Stimulated activated effector memory CD8-positive, alpha-beta T cell treated with anti-CD3 and anti-CD28 coated beads, Interleukin-12 subunit alpha, Interleukin-12 subunit beta, amount 100 ng/mL, for 72 hours (primary cell): ENCODE data around the gene MTSS2.

Source experiments
- ATAC-seq: fragments of 150-1000 bp; cut with Tn5 transposase; 2 replicates; pipeline ENCODE4 v1.10.0; 2021
- DNase-seq, 2 donors: peaks; one replicate each; pipeline ENCODE4 v3.0.0; 2021 to 2022; ENCODE audit warnings: low spot score in 2 of 2
- H3K27ac Mint-ChIP-seq: one replicate; pipeline ENCODE4 v1.8.0; 2022; ENCODE audit warnings: mild to moderate bottlenecking, mixed read lengths
- H3K36me3 Mint-ChIP-seq: one replicate; pipeline ENCODE4 v1.8.0; 2022; ENCODE audit warnings: mild to moderate bottlenecking, mixed read lengths
- H3K4me1 Mint-ChIP-seq: one replicate; pipeline ENCODE4 v1.8.0; 2022; ENCODE audit warnings: mixed read lengths
- H3K4me3 Mint-ChIP-seq: one replicate; pipeline ENCODE4 v1.8.0; 2022; ENCODE audit warnings: mild to moderate bottlenecking, mixed read lengths
- H3K9me3 Mint-ChIP-seq: one replicate; pipeline ENCODE4 v1.8.0; 2022; ENCODE audit warnings: mixed read lengths

The MTSS2 gene

DNA sequence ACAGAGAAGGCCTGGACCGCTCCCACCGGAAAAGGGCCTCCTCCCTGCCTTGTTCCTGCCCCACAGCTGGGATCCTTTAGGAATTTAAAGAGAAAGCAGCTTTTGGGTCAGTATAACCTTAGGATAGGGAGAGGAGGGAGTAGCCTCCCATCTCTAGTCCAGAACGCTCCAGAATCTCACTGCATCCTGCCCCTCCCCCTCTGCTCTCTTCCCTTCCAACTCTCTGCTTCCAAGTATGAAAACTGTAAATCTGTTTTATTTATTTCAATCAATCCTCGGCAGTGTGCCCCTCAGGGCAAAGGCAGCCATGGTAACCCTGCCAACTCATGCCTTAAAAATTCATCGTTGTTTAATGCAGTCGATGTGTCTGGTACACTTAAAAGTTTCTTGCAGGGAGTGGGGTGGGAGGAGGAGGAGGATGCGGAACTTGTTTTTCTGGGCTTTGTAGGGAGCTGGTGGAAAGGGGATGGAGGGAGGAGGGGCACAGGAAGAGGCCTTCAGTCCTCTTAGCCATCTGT lies 21.2 kb upstream of the MTSS2 start:
- Mint-ChIP-seq H3K9me3 (no peaks in the 10 kb centered on the region), H3K4me3 (no peak overlapping the region), H3K4me1 (peaks cover 5% of the 10 kb centered on the region), H3K27ac (peak overlapping the region; percentile 69), H3K36me3 (peaks cover 14% of the 10 kb centered on the region)
- DNase-seq (no peak), ATAC-seq (no peak)

DNA sequence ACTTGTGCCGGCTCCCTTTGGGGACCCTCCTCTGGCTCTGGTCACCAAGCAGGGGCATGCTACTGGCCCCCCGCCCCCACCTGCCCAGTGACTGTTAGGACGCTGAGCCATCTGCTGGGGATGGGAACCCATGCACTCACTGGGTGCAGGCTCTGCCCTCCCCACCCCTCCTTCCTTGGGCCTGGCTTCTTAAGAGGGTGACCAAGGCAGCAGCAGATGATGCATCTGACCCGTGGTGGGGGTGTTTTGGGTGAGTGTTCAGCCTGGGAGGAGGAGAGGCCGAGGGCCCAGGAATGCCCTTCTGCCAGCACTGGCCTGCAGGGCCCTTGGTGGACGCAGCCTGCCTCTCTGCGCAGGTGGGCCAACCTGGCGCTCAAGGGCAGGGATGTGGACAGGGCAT lies 19.2 kb upstream of the MTSS2 start:
- ATAC-seq (no peak), DNase-seq (no peak)
- Mint-ChIP-seq H3K27ac (no peak overlapping the region), H3K4me3 (no peak overlapping the region), H3K36me3 (peaks cover 15% of the 10 kb centered on the region), H3K4me1 (peaks cover 6% of the 10 kb centered on the region), H3K9me3 (no peaks in the 10 kb centered on the region)

DNA sequence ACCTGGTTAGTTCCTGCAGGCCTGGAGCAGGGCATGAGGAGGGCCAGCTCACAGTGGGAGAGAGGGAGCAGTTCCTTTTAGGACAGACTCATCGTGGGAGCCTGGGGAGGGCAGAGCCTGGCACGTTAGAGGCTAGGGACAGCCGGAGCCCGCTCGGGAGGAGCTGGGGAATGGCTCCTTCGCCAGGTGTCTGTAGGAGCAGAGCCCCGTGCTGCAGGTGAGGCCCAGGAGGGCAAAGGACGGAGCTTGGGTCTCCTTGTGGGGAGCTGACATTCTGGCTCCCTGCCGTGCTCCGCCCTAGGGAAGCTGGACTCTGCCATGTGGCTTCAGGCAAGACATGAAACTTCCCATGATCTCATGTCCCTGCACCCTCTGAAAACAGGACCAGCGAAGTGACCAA lies 18.7 kb upstream of the MTSS2 start:
- DNase-seq (no peak), ATAC-seq (no peak)
- peak overlapping the region; percentile 56 for H3K27ac Mint-ChIP-seq
- peaks cover 15% of the 10 kb centered on the region for H3K36me3 Mint-ChIP-seq
- H3K4me1 Mint-ChIP-seq, result peaks cover 6% of the 10 kb centered on the region
- no peak overlapping the region for H3K4me3 Mint-ChIP-seq
- H3K9me3 Mint-ChIP-seq, result no peaks in the 10 kb centered on the region

DNA sequence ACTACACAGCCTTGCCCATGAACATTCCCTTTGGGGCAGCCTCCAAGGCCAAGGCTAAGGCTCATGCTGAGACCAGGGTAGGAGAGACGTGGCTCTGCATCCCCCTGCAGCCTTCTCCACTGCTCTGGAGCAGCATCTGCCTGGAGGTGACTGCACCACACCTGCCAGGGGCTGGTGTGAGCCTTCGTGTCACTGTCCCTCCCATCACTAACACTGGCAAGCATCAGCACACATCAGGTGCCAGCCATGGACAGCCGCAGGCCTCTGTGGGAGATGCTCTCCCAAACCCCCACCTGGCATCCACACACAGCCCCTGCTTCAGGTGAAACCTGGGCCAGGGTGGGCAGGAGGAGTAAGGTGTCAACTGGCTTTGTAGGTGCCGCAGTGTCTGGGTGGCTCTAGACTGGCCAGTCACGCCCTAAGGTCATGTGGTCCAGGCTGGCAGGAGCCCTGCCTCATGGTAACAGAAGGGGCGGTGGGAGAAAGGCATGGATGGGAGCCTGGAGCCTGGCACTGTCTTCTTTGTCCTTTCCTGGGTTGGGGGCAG lies 18.1 kb upstream of the MTSS2 start:
- Mint-ChIP-seq H3K9me3 (no peaks in the 10 kb centered on the region), H3K27ac (peak overlapping the region; percentile 56), H3K36me3 (peaks cover 20% of the 10 kb centered on the region), H3K4me3 (no peak overlapping the region), H3K4me1 (peaks cover 10% of the 10 kb centered on the region)
- no peak for ATAC-seq
- DNase-seq, result no peak

DNA sequence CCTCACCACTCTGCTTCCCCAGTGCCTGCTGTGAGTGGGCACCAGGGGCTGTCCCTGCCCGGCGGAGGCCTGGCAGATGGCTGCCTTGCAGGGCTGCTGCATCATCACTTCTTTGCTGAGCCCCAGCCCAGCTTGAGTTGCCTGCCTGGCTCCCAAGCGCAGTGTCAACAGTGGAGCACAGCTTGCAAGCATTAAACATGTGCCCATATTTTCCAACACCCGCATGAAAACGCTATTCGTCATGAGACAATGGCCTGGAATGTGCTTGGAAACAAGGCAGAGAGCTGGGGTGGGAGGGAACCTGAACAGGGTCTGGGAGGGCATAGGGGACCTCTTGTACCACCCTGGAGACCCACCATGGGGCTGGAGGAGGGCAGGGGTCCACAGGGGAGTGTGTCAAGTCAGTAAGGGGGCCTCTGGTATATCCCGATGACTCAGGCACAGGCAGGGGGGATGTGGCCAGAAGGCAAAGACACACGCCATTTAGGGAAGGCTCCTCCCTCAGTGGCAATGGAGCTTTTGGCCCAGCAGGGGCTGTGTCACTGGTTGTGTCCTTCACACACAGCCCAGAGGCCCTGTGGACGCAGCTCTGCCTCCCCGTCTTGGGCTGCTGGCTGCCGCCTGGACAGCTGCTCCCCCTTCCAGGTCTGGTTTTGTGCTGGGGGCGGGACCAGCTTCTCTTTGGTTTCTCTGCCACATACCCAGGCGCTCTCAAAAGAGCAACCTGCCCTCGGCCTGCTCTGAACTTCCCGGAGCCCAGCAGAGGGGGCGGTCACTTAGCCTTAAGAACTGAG lies 17.4 kb upstream of the MTSS2 start:
- H3K36me3 Mint-ChIP-seq, result peaks cover 20% of the 10 kb centered on the region
- peaks cover 12% of the 10 kb centered on the region for H3K4me1 Mint-ChIP-seq
- H3K27ac Mint-ChIP-seq, result peak overlapping the region; percentile 85
- no peak for ATAC-seq
- no peak for DNase-seq
- H3K4me3 Mint-ChIP-seq, result no peak overlapping the region
- no peaks in the 10 kb centered on the region for H3K9me3 Mint-ChIP-seq

DNA sequence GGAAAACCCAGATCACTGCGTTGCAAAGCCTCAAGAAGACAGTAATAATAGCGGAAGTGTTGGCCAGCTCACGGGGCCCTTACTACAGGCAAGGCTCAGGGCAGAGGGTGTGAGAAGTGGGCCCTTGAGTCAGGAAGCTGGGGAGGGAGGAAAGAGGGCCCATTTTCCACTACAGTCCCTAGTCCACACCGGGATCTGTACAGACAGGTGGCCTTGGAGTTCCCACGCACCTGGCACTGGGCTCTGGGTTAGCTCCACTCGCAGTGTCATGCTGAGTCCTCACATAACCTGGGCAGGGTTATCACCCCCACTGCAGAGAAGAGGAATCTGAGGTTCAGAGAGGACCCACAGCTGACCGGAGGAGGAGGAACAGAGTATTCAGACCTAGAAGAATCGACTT lies 16.8 kb upstream of the MTSS2 start:
- Mint-ChIP-seq H3K4me1 (peaks cover 12% of the 10 kb centered on the region), H3K9me3 (no peaks in the 10 kb centered on the region), H3K36me3 (peaks cover 15% of the 10 kb centered on the region), H3K4me3 (no peak overlapping the region), H3K27ac (peak overlapping the region; percentile 85)
- ATAC-seq, result no peak
- no peak for DNase-seq

DNA sequence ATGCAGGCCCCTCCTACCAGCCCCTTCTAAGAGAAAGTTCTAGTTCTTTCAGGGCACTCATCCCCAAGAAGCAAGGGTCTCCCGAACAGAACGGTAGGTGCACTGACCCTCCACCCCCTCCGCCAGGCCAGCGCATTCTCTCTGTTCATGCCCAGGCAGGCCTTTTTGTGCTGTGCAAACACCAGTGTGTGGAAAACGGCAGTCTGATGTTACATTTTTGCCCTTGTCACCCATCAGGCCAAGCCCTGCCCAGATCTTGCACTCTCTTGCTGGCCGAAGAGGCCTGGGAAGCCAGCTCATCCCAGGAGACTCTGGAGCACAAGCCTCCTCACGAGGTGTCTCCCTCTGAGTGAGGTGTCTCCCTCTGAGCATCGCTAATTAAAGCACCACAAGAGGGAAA lies 16.1 kb upstream of the MTSS2 start:
- DNase-seq (no peak), ATAC-seq (no peak)
- Mint-ChIP-seq H3K4me1 (peaks cover 13% of the 10 kb centered on the region), H3K27ac (peak overlapping the region; percentile 85), H3K36me3 (peaks cover 12% of the 10 kb centered on the region), H3K4me3 (no peak overlapping the region), H3K9me3 (no peaks in the 10 kb centered on the region)

DNA sequence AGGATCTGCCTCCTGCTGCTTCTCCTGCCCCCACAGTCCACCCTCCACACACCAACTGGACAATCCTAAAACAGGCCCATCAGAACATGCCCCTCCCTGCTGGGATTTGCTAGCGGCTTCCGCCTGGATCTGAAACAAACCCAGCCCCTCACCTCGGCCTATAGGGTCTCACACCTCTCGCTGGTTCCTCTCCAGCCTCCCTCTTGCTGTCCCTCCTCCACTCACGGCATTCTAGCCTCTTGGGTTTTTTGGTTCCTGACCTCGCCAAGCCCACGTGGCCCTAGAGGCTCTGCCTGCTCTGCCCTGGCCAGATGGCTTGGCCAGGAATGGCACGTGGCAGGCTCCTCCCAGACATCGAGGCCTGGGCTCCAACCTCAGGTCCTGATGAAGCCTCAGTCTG lies 15.7 kb upstream of the MTSS2 start:
- Mint-ChIP-seq H3K36me3 (peaks cover 12% of the 10 kb centered on the region), H3K27ac (peak overlapping the region; percentile 85), H3K9me3 (no peaks in the 10 kb centered on the region), H3K4me1 (peaks cover 17% of the 10 kb centered on the region), H3K4me3 (no peak overlapping the region)
- ATAC-seq (no peak), DNase-seq (no peak)

DNA sequence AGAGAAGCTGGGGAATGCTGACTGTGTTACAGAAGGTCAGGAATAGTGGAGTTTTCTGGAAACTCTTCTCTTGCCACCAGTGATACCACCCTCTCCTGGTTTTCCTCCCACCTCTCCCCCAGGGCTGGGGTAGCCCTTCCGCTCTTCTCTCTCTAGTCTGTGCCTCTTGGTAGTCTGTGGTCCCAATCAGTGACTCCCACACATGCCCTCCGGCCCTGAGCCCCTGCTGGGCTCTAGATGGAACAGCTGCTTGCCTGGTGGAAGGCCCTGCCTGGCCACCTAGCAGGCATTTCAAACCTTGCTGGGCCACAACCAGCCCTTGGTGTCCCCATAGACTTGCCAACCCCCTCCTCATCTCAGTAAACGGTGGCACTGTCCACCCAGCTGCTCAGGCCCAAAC lies 15.2 kb upstream of the MTSS2 start:
- no peak for DNase-seq
- H3K27ac Mint-ChIP-seq, result peak overlapping the region; percentile 85
- no peak for ATAC-seq
- H3K9me3 Mint-ChIP-seq, result no peaks in the 10 kb centered on the region
- no peak overlapping the region for H3K4me3 Mint-ChIP-seq
- peaks cover 12% of the 10 kb centered on the region for H3K36me3 Mint-ChIP-seq
- H3K4me1 Mint-ChIP-seq, result peaks cover 20% of the 10 kb centered on the region

DNA sequence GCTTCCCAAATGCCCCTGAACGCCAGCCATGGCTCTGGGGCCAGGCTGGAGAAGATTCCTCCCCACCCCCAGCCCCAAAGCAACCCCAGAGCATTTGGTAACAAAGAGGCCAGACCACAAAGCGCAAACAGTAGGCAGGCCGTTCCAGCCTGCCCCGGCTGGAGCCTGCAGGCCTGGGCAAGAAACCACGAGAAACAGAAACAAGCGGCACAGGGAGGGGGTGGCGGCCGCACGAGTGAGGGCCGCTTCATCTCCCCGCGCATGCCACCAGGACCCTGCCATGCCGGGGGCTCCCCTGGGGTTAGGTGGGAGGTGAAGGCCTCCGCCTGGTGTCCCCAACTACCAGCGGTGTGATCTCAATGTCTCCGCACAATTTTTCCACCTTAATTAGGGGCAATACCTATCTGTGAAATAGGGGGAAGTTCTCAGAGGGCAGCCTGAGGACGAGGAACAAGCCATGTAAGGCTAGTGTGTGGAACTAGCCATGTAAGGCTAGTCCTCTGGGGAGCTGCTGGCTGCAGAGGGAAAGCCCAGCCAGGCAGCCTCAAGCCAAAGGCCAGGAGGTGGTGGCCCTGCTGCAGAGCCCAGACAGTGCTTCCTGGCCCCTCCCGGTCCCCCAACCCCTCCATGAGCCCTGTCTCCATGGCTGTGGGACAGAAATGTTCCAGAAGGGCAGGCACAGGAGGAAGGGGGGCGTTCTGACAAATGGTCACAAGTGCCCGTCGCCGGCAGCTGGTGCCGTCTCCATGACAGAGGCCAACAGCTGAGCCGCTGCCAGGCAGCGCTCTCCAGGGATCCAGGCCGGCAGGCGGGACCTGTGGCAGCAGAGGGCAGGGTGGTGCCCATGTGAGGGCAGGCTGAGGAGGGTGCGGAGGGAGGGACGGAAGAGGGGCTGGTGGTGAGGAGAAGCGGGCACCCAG lies 14.5 kb upstream of the MTSS2 start:
- DNase-seq (no peak), ATAC-seq (no peak)
- Mint-ChIP-seq H3K4me3 (no peak overlapping the region), H3K9me3 (no peaks in the 10 kb centered on the region), H3K27ac (peak overlapping the region; percentile 85), H3K36me3 (peaks cover 12% of the 10 kb centered on the region), H3K4me1 (peaks cover 27% of the 10 kb centered on the region)

DNA sequence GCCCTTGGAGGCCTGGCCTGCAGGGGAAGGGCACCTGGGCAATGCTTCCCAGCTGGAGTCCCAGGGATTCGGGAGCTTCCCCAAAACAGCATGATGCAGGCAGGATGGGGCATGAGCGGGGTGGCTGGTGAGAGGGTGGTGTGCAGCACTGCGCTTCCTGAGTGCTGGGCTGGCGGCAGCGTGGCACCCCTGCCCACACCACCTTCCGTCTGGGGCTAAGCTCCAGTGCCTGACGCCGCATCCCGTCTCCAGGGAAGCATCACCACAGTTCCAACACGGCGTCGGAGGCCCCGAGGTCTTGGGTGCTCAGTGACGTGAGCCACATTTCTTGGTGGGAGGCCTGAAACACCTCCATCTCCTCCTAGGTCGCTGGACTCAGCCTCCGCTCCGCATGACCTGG lies 13.8 kb upstream of the MTSS2 start:
- Mint-ChIP-seq H3K27ac (no peak overlapping the region), H3K4me1 (peaks cover 29% of the 10 kb centered on the region)
- ATAC-seq, result no peak

DNA sequence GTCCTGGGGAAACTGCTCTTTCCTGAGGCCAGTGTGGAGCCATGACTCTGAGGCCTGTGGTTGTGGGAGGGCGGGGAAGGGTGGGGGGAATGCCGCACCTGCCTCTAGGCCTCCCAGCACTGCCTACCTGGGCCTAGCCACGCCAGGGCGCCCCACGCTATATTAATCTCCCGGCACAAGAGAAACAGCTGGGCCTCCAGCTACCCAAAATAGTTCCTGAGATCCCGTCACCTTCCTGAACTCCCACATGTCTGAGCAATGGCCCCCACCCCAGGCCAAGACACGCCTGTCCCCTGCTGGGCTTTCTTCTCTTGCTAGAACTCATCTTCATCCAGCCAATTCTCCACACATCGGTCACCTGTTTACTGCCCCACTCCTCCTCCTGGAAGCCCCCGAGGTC lies 13.0 kb upstream of the MTSS2 start:
- DNase-seq (no peak), ATAC-seq (no peak)
- Mint-ChIP-seq H3K4me1 (peaks cover 29% of the 10 kb centered on the region), H3K27ac (peak overlapping the region; percentile 74), H3K4me3 (no peak overlapping the region), H3K36me3 (peaks cover 12% of the 10 kb centered on the region), H3K9me3 (no peaks in the 10 kb centered on the region)

More for the DNA sequence above, 13.8 kb upstream of the MTSS2 start:
- Mint-ChIP-seq H3K9me3 (no peaks in the 10 kb centered on the region), H3K36me3 (peaks cover 12% of the 10 kb centered on the region), H3K4me3 (no peak overlapping the region)
- no peak for DNase-seq

DNA sequence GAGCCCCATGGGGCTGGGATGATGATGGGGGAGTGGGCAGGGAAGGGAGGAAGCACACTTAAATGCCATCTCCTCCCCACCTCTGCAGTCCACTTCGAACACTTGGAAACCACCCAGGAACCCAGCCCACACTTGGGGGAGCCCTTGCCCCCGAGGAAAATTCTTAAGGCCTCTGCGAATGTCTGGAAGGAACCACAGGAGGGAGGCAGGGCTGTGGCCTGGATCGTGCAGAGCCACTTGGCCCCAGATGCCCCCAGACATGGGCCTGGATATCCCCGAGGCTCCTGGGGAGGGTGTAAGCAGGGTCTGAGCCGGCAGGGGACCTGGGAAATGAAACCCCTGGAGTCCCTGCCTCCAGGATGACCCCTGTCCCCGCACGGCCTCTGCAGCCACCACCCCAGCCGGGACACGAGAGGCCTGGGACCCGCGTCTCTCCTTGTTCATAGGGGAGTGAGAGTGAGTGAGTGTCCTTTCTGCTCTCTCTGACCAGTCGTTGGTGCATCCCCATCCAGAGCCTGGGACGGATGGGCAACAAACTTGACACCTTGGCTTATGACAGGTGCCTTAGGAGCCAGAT lies 11.8 kb upstream of the MTSS2 start:
- no peak for DNase-seq

DNA sequence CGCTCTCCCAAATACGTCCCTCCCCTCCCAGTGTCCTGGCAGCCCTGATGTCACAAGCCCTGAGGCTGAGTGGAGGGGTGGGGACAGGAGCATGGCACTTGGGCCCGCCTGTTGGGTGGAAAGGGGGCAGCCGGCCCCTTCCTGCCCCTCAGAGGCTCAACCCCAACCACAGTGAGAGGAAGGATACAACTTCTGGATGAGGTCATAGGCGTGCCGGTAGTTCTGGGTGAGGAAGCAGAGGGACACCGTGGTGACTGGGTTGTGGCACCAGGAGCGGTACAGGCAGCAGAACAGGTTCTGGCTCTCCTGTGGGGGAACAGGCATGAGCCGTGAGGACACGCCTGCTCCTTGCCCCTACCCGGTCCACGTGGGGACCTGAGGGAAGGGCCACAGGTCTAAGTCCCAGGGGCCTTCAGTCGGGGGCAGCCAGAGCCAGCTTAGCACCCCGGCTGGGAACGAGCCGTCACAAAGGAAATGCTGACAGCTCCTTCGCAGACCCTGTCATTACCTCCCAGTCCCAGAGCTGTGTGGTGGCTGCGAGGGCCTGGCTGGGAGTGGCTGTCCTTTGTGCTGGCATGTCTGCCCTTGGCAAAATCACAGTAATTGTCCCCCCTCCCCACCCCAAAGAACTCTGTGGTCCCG lies 11.2 kb upstream of the MTSS2 start:
- no peak overlapping the region for H3K4me3 Mint-ChIP-seq
- H3K9me3 Mint-ChIP-seq, result no peaks in the 10 kb centered on the region
- peaks cover 29% of the 10 kb centered on the region for H3K4me1 Mint-ChIP-seq
- ATAC-seq (peak; percentile 52), DNase-seq (no peak)
- H3K27ac Mint-ChIP-seq, result peak overlapping the region; percentile 86
- peaks cover 7% of the 10 kb centered on the region for H3K36me3 Mint-ChIP-seq

More for the DNA sequence above, 11.8 kb upstream of the MTSS2 start:
- peak overlapping the region; percentile 43 for H3K27ac Mint-ChIP-seq
- H3K9me3 Mint-ChIP-seq, result no peaks in the 10 kb centered on the region
- H3K4me1 Mint-ChIP-seq, result peaks cover 29% of the 10 kb centered on the region
- H3K36me3 Mint-ChIP-seq, result peaks cover 12% of the 10 kb centered on the region
- no peak for ATAC-seq
- no peak overlapping the region for H3K4me3 Mint-ChIP-seq

DNA sequence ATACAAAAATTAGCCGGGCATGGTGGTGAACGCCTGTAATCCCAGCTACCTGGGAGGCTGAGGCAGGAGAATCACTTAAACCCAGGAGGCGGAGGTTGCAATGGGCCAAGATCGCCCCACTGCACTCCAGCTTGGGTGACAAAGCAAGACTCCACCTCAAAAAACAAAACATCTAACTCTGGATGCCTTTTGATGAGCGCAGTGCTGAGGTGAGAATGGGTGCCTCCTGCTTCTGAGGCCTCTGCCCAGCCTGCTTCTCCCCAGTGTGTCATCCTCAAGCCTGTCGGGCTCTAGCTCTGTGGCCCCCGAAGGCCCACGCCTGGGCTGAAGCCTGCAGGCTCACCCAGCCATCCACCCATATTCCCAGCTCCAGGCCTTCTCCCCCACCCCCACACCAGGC lies 10.5 kb upstream of the MTSS2 start:
- Mint-ChIP-seq H3K36me3 (peaks cover 5% of the 10 kb centered on the region), H3K4me3 (no peak overlapping the region), H3K4me1 (peaks cover 24% of the 10 kb centered on the region), H3K27ac (peak overlapping the region; percentile 81), H3K9me3 (no peaks in the 10 kb centered on the region)
- ATAC-seq, result no peak
- DNase-seq, result no peak
